Ascending aorta (tissue), 2 donors: ENCODE measurements around the gene GDF9. TPM values are rescaled to one million over a fixed set of nuclear protein-coding genes. Genes with fewer than 3 reads are reported as not detected.

Experiments used
- DNase-seq, 2 donors: peaks; one replicate each; pipeline ENCODE4 v3.0.0-alpha.2; 2019; ENCODE audit warnings: low spot score in 2 of 2
- H3K27ac ChIP-seq, 2 donors: fragments of 200-600 bp; sonication (generic); one replicate each; pipeline ENCODE4 v1.5.1; 2016 to 2017; ENCODE audit warnings: mild to moderate bottlenecking in 1 of 2
- H3K27me3 ChIP-seq: fragments of 200-600 bp; sonication (generic); one replicate; pipeline ENCODE4 v1.5.1; 2017
- H3K36me3 ChIP-seq, 2 donors: fragments of 200-600 bp; sonication (generic); one replicate each; pipeline ENCODE4 v1.5.1; 2016
- H3K4me1 ChIP-seq, 2 donors: fragments of 200-600 bp; sonication (generic); one replicate each; pipeline ENCODE4 v1.5.1; 2016 to 2017; ENCODE audit warnings: mild to moderate bottlenecking in 1 of 2
- H3K4me3 ChIP-seq, 2 donors: fragments of 200-600 bp; sonication (generic); one replicate each; pipeline ENCODE4 v1.5.1; 2016 to 2017; ENCODE audit warnings: mild to moderate bottlenecking in 1 of 2
- H3K9me3 ChIP-seq, 2 donors: fragments of 200-600 bp; sonication (generic); one replicate each; pipeline ENCODE4 v1.5.1; 2016
- intact Hi-C: fragments of 100-400 bp; cut with DNase I; formaldehyde crosslinking; loops from one replicate; pipeline ENCODE4 v1.15.1; 2023
- total RNA-seq: library from RNA; depleted of rRNA; stranded (reverse); fragments of >200 nt; gene quantifications from one replicate; pipeline ENCODE4 v1.1.0, GENCODE V29; 2016
- TF ChIP-seq, protein P1 (sequence below), 3 experiments: fragments of 200-600 bp in 2 of 3; fragments of 450-650 bp in 1 of 3; sonication (generic) in 2 of 3; IDR thresholded peaks; one replicate each; pipeline ENCODE4 v1.5.1; 2016 to 2019; ENCODE audit warnings: antibody characterized with exemption in 3 of 3, mild to moderate bottlenecking in 1 of 3, moderate library complexity in 1 of 3

GDF9 gene
- total RNA-seq, 1 donor from 2014 or later, result not detected

DNA sequence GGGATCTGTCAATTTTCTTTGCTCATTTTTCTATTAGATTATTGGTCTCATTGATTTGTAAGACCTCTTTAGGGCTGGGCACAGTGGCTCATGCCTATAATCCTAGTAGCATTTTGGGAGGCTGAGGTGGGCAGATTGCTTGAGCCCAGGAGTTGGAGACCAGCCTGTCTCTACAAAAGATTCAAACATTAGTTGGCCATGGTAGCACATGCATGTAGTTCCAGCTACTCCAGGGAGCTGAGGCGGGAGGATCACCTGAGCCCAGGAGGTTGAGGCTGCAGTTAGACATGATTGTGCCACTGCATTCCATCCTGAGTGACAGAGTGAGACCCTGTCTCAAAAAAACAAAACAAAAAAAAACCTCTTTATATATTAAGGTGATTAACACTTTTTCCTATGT lies 29.4 kb downstream of the GDF9 start:
- Histone ChIP-seq H3K27ac (no peak overlapping the region), H3K4me1 (no peaks in the 10 kb centered on the region), H3K36me3 (no peaks in the 10 kb centered on the region), H3K27me3 (no peaks in the 10 kb centered on the region), H3K4me3 (no peak overlapping the region), H3K9me3 (no peaks in the 10 kb centered on the region)
- peak in 1 of 2 donors; percentile 3 for DNase-seq
- TF ChIP-seq, protein P1, sequence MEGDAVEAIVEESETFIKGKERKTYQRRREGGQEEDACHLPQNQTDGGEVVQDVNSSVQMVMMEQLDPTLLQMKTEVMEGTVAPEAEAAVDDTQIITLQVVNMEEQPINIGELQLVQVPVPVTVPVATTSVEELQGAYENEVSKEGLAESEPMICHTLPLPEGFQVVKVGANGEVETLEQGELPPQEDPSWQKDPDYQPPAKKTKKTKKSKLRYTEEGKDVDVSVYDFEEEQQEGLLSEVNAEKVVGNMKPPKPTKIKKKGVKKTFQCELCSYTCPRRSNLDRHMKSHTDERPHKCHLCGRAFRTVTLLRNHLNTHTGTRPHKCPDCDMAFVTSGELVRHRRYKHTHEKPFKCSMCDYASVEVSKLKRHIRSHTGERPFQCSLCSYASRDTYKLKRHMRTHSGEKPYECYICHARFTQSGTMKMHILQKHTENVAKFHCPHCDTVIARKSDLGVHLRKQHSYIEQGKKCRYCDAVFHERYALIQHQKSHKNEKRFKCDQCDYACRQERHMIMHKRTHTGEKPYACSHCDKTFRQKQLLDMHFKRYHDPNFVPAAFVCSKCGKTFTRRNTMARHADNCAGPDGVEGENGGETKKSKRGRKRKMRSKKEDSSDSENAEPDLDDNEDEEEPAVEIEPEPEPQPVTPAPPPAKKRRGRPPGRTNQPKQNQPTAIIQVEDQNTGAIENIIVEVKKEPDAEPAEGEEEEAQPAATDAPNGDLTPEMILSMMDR (IDR thresholded peaks at IDR 0.05), result no peak
- intact Hi-C loops, result no loop called here

DNA sequence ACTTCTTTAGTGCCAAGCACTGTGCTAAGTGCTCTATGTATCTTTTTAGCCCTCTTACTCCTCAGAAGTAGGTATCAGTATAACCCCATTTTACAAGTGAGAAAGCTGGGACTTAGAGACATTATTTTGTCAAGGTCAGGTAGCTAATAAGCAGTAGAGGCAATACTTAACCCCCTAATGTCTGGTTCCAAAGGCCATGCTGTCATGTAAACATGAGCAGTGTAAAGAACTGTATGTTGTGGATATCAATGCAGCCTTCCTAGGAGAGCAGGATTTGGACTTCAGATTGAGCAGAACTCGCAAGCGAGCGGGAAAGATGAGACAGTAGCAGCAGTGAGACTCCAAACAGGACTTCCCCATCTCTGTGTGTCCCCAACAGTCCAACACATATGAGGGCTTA lies 32.2 kb downstream of the GDF9 start:
- Histone ChIP-seq H3K9me3 (no peaks in the 10 kb centered on the region), H3K36me3 (no peaks in the 10 kb centered on the region), H3K4me3 (no peak overlapping the region), H3K4me1 (peaks cover 5 to 9% of the 10 kb centered on the region in 2 donors), H3K27me3 (no peaks in the 10 kb centered on the region), H3K27ac (no peak overlapping the region)
- intact Hi-C loops, result loop anchor here (5.0 kb wide), 1 partner anchor 48 kb away; no protein-coding TSS in a partner anchor
- no peak for DNase-seq
- TF ChIP-seq, protein P1 (IDR thresholded peaks at IDR 0.05), result no peak

DNA sequence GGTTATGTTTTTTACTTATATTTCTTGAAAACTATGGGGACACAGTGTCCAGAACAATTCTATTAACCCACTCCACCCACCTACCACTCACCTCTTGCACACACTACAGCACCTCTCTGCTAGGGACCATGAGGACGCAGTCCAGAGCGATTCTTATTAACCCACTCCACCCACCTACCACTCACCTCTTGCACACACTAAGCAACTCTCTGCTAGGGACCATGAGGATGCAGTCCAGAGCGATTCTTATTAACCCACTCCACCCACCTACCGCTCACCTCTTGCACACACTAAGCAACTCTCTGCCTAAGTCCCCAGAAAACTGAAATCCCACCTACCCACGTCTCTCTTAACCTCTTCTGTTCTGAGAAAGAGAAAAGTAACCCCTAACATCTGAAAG lies 33.7 kb downstream of the GDF9 start:
- no peaks in the 10 kb centered on the region for H3K9me3 ChIP-seq
- H3K36me3 ChIP-seq, result no peaks in the 10 kb centered on the region
- TF ChIP-seq, protein P1 (IDR thresholded peaks at IDR 0.05), result no peak
- intact Hi-C loops, result loop anchor here (5.0 kb wide), 1 partner anchor 50 kb away; no protein-coding TSS in a partner anchor
- H3K27ac ChIP-seq, result no peak overlapping the region
- no peak for DNase-seq
- peaks cover 5 to 9% of the 10 kb centered on the region in 2 donors for H3K4me1 ChIP-seq
- H3K4me3 ChIP-seq, result no peak overlapping the region
- H3K27me3 ChIP-seq, result no peaks in the 10 kb centered on the region

DNA sequence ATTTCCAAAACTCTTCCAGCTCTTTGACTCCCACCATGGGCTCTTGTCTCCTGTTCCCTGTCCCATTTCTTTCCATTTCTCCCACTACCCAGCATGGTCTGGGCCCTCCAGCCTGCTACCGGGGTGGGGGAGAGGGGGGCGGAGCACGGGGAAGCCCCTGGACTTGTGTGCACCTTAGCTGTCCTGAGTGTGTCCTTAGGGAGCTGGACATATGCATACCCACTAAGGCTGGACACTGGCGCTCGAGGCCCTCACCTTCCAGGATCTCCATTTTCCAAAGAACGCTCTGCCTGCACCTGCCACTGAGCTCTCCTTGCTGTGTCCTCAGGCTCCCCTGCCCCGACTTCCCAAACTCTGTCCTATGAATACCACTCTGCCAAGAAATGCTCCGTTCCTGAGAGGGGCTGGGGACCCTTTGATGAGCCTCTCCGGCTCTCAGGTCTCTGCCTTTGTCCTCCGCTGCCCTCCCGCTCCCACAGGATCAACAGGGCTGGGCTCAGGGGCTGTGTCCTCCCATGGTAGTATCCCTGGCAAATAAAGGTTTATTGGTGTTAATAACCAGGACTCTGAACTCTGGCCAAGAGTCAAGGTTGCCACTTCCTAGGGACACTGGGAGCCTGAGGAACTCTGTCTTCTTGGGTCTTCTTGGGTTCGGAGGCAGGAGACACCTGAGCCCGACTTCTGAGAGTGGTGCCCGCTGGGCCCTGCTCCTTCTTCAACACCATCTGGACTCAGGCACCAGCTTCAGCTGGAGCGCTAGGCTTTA lies 35.0 kb downstream of the GDF9 start:
- peaks cover 5 to 9% of the 10 kb centered on the region in 2 donors for H3K4me1 ChIP-seq
- no peaks in the 10 kb centered on the region for H3K27me3 ChIP-seq
- no peak for DNase-seq
- intact Hi-C loops, result loop anchor here (5.0 kb wide), 1 partner anchor 51 kb away; no protein-coding TSS in a partner anchor
- peak overlapping the region; percentile 74 to 78 for H3K4me3 ChIP-seq
- no peaks in the 10 kb centered on the region for H3K9me3 ChIP-seq
- TF ChIP-seq, protein P1 (IDR thresholded peaks at IDR 0.05), result no peak
- no peaks in the 10 kb centered on the region for H3K36me3 ChIP-seq
- no peak overlapping the region for H3K27ac ChIP-seq

DNA sequence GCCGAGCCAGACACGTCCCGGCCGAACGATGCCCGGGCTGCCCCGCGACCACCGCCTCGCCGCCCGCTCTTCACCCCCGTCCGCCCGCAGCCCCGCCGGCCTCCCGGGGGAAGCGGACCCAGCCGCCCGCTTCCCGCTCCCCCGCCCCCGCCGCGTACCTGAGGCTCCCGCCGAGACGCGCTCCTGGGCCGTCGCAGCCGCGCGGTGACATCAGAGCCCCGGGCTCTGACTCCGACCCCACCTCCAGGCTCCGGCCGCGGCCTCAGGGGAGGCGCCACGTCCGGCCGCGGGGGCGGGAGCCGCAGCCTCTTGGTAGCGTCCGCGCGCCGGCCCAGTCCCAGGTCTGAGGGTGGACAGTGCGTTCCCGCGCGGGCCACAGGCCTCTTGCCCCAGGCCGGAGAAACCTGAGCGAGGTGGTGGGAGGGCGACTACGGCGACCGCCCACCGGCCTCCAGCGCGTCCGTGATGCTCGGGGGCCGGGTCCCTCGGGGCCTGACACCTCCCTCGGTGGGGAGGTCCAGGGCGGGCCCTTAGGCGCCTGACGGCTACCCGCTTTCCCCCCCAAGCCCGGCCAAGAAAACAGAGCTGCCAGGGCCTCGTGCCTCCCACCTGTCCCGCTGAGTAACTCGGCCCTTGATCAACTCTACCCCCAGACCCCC lies 35.7 kb downstream of the GDF9 start, which contains the start of gene SHROOM1:
Gene SHROOM1 (minus strand): TSS at position 212 of the 659 bp plus-strand sequence. CDS start 4,507 bp downstream, outside the sequence.
- peak within 1 kb of the TSS; percentile 18 to 55 for H3K27ac ChIP-seq
- no peaks in the 10 kb centered on the region for H3K36me3 ChIP-seq
- peak in 1 of 2 donors; percentile 82 for DNase-seq
- TF ChIP-seq, protein P1 (IDR thresholded peaks at IDR 0.05), result no peak
- no peaks in the 10 kb centered on the region for H3K9me3 ChIP-seq
- no peaks in the 10 kb centered on the region for H3K27me3 ChIP-seq
- peaks cover 5 to 9% of the 10 kb centered on the region in 2 donors for H3K4me1 ChIP-seq
- peak within 1 kb of the TSS; percentile 74 to 78 for H3K4me3 ChIP-seq
- intact Hi-C loops, result loop anchor here (1.0 to 5.0 kb wide), 2 partner anchors 36 to 52 kb away; partner anchors contain the start of genes GDF9 and UQCRQ
